ENCODE results near the gene RPL4. TPM values are rescaled to one million over a fixed set of nuclear protein-coding genes. Genes with fewer than 3 reads are reported as not detected.
A peak's percentile ranks its signal among the peaks of the same experiment; 100 is the strongest.

Gene RPL4
- 2,311 and 3,002 TPM in 2 replicates for total RNA-seq

DNA sequence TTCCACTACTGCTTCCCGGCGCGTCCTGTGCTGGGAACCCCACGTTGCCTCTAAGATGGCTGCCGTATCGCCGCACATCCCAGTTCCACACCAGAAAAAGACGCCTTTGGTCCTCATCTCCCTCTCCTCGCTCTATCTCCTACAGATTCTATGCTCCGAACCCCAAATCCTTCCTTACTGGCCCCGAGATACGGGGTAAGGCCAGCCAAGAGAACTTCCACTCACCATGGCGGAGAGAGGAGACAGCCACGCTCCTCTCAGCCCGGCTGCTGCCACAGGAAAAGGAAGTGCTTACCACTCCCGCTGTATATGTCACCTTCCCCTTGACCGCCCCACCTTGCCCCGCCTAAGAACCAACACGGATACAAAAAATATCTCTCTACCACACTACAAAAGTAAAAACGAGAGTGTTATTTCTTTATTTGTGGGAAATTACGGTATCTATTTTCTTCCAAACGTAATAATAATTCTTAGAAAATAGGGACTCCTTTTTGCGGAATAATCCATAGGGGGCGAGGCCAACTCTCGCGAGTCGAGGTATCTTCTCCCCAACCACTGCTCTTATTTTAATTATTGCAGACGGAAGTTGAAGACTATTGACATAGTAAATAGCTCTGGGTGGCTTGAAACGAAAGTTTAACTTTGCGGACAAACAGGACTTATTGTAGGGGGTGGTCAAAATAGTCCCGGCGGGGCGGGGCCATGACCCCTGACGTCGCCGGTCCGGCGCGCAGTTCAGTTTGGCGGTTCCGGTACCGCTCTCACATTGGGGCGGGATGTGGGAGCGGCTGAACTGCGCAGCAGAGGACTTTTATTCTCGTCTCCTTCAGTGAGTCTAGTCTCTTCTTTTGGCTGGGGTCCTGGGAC lies at the start of gene RPL4, which contains the start of gene ZWILCH:
TSS of gene RPL4 (minus strand) at position 293 of the 867 bp plus-strand sequence. CDS start at position 228, 65 bp downstream.
TSS of gene ZWILCH (plus strand) at position 764 of the 867 bp plus-strand sequence. CDS start at position 777, 13 bp downstream.
- Histone ChIP-seq H3K4me2 (ENCODE audit: insufficient read depth, low read length) (peak within 1 kb of the TSS; percentile 93), H3K79me2 (ENCODE audit: insufficient read depth, low read length) (peaks cover 73% of the 10 kb centered on the region), H4K20me1 (ENCODE audit: insufficient read depth, low read length) (peaks cover 31% of the 10 kb centered on the region), H3K4me1 (ENCODE audit: insufficient read depth, low read length) (peaks cover 18% of the 10 kb centered on the region), H3K9me3 (ENCODE audit: low read depth, low read length) (no peaks in the 10 kb centered on the region), H3K36me3 (ENCODE audit: insufficient read depth, low read length) (peaks cover 40% of the 10 kb centered on the region), H2AFZ (ENCODE audit: low read length) (peak within 1 kb of the TSS; percentile 90), H3K4me3 (ENCODE audit: insufficient read depth, low read length) (peak within 1 kb of the TSS; percentile 78), H3K27me3 (ENCODE audit: insufficient read depth, low read length) (no peaks in the 10 kb centered on the region), H3K27ac (ENCODE audit: low read depth, low read length) (peak within 1 kb of the TSS; percentile 92)
- peak; percentile 89 for DNase-seq (ENCODE audit: insufficient read length, low spot score, missing footprints)
- TF ChIP-seq, protein P1, sequence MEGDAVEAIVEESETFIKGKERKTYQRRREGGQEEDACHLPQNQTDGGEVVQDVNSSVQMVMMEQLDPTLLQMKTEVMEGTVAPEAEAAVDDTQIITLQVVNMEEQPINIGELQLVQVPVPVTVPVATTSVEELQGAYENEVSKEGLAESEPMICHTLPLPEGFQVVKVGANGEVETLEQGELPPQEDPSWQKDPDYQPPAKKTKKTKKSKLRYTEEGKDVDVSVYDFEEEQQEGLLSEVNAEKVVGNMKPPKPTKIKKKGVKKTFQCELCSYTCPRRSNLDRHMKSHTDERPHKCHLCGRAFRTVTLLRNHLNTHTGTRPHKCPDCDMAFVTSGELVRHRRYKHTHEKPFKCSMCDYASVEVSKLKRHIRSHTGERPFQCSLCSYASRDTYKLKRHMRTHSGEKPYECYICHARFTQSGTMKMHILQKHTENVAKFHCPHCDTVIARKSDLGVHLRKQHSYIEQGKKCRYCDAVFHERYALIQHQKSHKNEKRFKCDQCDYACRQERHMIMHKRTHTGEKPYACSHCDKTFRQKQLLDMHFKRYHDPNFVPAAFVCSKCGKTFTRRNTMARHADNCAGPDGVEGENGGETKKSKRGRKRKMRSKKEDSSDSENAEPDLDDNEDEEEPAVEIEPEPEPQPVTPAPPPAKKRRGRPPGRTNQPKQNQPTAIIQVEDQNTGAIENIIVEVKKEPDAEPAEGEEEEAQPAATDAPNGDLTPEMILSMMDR (IDR thresholded peaks at IDR 0.05; ENCODE audit: extremely low read depth, low read depth, low read length): no peak

DNA sequence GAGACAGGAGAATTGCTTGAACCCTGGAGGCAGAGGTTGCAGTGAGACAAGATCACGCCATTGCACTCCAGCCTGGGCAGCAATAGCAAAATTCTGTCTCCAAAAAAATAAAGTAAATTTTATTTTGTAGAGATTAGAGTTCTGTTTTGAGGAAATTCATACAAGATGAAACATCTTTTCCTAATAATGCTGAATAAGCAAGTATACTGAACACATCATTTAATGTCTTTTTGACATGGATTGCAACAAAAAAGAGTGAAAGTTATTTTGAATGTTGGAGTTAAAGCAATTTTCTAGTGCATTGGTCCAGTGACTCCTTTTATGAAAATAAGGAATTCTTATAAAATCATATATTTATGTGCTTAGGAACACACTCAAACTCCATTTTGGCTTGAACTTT lies 40.6 kb upstream of the RPL4 start:
- no peaks in the 10 kb centered on the region for H3K27me3 ChIP-seq (ENCODE audit: insufficient read depth, low read length)
- H3K4me2 ChIP-seq (ENCODE audit: insufficient read depth, low read length): no peak overlapping the region
- H2AFZ ChIP-seq (ENCODE audit: low read length): no peak overlapping the region
- H3K4me1 ChIP-seq (ENCODE audit: insufficient read depth, low read length): no peaks in the 10 kb centered on the region
- TF ChIP-seq, protein P1 (IDR thresholded peaks at IDR 0.05; ENCODE audit: extremely low read depth, low read depth, low read length): no peak
- H4K20me1 ChIP-seq (ENCODE audit: insufficient read depth, low read length): no peaks in the 10 kb centered on the region
- H3K36me3 ChIP-seq (ENCODE audit: insufficient read depth, low read length): peaks cover 17% of the 10 kb centered on the region
- no peak for DNase-seq (ENCODE audit: insufficient read length, low spot score, missing footprints)
- H3K4me3 ChIP-seq (ENCODE audit: insufficient read depth, low read length): no peak overlapping the region
- H3K27ac ChIP-seq (ENCODE audit: low read depth, low read length): no peak overlapping the region
- no peaks in the 10 kb centered on the region for H3K9me3 ChIP-seq (ENCODE audit: low read depth, low read length)
- H3K79me2 ChIP-seq (ENCODE audit: insufficient read depth, low read length): no peaks in the 10 kb centered on the region

GRCh38 chr15:66542896-66543295 lies 38.2 kb upstream of the RPL4 start:
- Histone ChIP-seq H3K27me3 (ENCODE audit: insufficient read depth, low read length) (no peaks in the 10 kb centered on the region), H3K9me3 (ENCODE audit: low read depth, low read length) (no peaks in the 10 kb centered on the region), H2AFZ (ENCODE audit: low read length) (no peak overlapping the region), H3K4me3 (ENCODE audit: insufficient read depth, low read length) (no peak overlapping the region), H3K36me3 (ENCODE audit: insufficient read depth, low read length) (peaks cover 24% of the 10 kb centered on the region), H4K20me1 (ENCODE audit: insufficient read depth, low read length) (no peaks in the 10 kb centered on the region), H3K4me1 (ENCODE audit: insufficient read depth, low read length) (no peaks in the 10 kb centered on the region), H3K79me2 (ENCODE audit: insufficient read depth, low read length) (no peaks in the 10 kb centered on the region), H3K4me2 (ENCODE audit: insufficient read depth, low read length) (no peak overlapping the region), H3K27ac (ENCODE audit: low read depth, low read length) (no peak overlapping the region)
- DNase-seq (ENCODE audit: insufficient read length, low spot score, missing footprints): no peak
- TF ChIP-seq, protein P1 (IDR thresholded peaks at IDR 0.05; ENCODE audit: extremely low read depth, low read depth, low read length): no peak

- Histone ChIP-seq H3K27me3 (ENCODE audit: insufficient read depth, low read length) (no peaks in the 10 kb centered on the region), H3K4me1 (ENCODE audit: insufficient read depth, low read length) (no peaks in the 10 kb centered on the region), H2AFZ (ENCODE audit: low read length) (no peak overlapping the region), H3K27ac (ENCODE audit: low read depth, low read length) (no peak overlapping the region), H3K9me3 (ENCODE audit: low read depth, low read length) (no peaks in the 10 kb centered on the region), H3K4me2 (ENCODE audit: insufficient read depth, low read length) (no peak overlapping the region), H4K20me1 (ENCODE audit: insufficient read depth, low read length) (no peaks in the 10 kb centered on the region), H3K36me3 (ENCODE audit: insufficient read depth, low read length) (peaks cover 15% of the 10 kb centered on the region), H3K79me2 (ENCODE audit: insufficient read depth, low read length) (no peaks in the 10 kb centered on the region), H3K4me3 (ENCODE audit: insufficient read depth, low read length) (no peak overlapping the region)
- no peak for DNase-seq (ENCODE audit: insufficient read length, low spot score, missing footprints)
- TF ChIP-seq, protein P1 (IDR thresholded peaks at IDR 0.05; ENCODE audit: extremely low read depth, low read depth, low read length): no peak
Observed at GRCh38 chr15:66535056-66535455, 30.4 kb upstream of the RPL4 start.
